DMS114 treated with DMSO at 0.1 percent for 48 hours (cell line): ENCODE results near the gene ARHGAP26.

ENCODE experiments used
- DNase-seq: peaks from one replicate; lab custom pipeline; 2025; ENCODE audit not compliant: unreplicated experiment; lab: John Stamatoyannopoulos, UW

Gene ARHGAP26

GRCh38 chr5:143214458-143214857, 444.3 kb downstream of the ARHGAP26 start:
- no peak for DNase-seq

DNA sequence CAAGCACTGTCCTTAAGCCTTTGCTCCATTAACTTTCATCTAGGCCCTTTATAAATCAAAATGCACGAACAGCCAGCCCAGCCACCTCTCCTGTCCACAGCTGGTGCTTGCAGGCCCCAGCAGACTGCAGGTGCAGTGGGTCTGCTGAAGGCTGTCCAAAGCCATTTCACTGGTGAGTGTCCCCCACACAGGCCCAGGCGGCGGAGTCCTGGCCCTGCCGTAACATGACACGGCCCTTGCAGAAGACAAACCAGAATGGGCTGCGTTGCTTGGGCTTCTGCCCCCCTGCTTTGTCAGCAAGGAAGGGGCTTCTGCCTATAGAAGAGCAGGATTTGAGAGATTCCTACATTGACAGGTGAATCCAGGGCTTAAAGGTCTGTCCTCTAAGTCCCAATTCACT, 444.7 kb downstream of the ARHGAP26 start:
- DNase-seq, result no peak

- no peak for DNase-seq
Measured at GRCh38 chr5:143215690-143216089, 445.5 kb downstream of the ARHGAP26 start.

GRCh38 chr5:143216211-143216610, 446.0 kb downstream of the ARHGAP26 start:
- no peak for DNase-seq

DNA sequence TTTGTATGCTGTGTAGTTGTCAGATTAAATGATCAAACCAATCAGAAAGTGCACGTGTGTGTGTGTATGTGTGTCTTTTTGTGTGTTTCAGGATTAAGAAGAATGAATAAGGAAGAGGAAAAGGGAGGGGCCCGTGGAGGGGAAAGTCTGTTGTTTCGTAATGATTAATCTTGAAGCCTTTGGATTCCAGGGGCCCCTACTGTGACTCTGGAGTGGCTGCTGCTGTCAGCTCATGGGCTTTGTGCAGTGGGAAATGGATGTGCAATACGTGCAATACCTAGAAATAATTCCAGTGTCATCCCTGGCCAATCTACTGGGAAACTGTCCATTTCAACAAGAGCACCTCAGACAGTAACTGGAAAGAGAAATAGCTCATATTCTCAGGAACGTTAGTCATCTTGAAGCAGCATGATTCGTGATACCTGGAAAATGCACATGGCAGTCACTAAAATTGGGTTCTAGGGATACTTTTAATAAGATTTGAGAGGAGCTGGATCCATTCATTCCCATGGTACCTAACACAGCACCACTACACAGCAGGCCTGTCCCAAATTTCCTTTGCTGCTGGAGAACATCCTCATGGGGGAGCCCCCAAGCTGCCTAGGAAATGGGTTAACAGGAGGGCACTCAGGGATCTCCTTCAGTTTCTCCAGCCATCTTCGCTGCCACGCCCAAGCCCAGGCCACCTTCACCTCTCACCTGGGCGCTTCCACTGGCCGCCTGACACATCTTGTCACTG, 447.1 kb downstream of the ARHGAP26 start:
- no peak for DNase-seq

- DNase-seq, result no peak
Measured at GRCh38 chr5:143217804-143218160, 447.6 kb downstream of the ARHGAP26 start.

DNA sequence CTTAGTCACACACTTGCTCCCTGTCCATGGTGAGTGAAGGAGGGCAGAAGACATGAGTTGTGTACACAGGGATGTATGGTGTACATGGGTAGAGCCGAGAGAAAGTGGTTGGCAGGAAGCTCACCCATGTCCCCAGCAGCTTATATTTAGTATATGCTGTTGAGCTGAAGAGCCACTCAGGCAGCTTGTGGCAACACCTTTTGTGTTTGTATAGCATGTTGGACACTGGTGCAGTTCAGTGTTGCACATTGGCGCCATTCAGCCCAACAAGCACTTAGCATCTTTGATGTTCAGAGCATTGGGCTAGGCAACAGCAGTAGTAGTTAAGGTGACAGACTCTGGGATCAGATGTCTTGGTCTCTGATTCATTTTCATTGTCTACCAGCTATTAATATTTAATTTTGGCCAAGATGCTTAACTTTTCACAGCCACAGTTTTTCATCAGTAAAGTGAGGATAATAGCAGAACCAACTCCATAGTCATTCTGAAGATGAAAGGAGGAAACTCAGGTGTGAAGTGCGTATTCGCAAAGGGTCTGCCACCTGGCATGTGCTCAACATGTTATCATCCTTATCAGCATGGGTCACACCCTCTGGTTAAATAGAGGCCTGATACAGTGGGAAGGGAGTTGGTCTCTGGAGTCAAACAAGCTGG, 448.5 kb downstream of the ARHGAP26 start:
- no peak for DNase-seq

DNA sequence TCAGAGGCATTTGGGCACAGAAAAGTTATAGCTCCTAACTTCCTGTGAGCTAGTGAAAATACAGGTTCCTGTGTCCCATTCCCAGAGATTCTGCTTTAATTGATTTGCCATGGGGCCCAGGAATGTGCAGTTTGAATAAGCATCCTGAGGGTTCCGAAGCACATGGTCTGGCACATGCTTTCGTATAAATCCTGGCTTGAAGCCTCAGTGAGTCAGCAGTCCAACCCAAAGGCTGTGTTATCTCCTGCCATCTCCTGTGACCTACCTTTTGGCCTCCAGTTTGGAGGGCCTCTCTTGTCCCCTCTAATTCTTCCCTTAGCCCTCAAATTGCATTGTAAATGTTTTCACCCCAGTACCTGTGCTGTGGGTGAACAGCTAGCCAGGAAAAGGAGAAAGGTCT, 449.5 kb downstream of the ARHGAP26 start:
- DNase-seq, result no peak

DNA sequence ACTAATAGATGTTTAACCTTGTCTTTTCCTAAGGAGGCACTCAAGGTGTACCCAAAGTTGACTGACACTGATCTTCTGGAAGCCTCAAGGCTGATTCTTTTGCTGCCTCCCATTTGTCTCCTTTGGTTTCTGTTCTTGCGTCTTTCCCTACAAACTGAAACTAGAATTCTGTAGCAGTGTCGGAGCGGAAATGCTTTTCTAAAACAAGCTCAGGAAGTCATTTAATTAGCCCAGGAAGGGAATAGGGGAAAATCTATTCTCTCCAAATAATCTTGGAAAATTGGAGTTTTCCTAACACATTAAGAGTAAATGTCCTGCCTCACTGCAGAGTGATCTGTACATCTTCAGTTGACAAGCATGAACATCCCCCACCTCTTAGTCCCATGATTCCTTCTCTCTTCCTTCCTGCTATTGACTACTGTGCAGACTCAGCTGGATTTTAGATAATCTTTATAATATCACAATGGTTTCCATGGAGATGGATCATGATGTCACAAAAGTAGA, 450.6 kb downstream of the ARHGAP26 start:
- no peak for DNase-seq

DNA sequence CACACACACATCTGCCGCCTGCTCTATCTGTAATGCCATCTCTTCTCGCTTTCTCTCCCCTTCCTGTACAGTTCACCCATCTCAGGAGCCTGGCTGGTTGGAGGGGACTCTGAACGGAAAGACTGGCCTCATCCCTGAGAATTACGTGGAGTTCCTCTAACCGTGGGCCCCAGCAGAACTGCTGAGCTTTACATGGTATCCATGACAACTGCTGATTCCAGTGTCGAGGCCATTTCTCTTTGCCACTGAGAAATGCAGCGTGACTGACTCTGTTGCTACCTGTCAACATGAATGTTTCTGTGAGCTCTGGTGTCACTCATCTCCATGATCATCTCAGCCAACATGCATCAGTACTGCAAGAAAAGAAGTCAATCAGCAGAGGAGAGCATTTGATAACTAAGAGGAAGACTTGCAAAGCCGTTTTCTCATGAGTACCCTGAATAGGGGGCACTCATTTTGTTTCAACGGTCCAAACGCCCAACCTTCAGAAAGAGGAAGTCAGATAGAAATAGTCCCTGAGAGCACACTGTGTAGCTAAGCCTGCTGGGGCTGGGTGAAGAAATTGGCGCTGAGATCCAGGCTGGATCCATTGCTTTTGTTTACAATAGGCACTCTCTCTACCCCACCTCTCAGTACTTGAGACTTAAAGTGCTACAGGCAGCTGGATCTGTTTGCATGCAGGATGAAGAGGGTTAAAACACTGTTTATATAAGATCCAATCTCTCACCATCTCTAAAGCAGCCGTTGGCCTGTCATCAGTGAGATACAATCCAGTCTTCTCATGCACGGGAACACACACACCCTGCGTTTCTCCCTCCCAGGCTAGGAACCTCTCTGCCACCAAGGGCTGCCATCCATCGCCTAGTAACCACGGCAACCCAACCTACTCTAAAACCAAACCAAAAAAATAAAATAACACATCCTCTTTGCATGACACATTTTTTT, 452.4 kb downstream of the ARHGAP26 start:
- DNase-seq, result no peak

DNA sequence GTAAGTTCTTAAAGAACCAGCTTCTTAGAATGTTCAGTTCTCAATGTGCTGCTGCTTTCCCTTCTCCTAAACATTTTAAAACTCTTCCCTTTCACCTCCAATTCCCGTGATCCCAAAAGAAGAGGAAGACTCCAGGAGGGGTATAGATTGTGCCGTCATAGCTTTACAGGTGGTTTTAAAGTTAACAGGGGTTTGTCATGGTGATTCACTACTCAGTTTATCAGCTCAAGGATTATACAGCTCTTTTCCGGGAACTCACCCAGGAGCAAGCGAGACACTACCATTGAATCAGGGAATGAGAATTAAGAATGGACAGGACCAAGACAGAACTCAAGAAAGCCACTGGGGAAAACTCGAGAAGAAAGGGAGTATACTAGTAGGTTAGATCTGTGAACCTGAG, 454.5 kb downstream of the ARHGAP26 start:
- DNase-seq, result no peak

DNA sequence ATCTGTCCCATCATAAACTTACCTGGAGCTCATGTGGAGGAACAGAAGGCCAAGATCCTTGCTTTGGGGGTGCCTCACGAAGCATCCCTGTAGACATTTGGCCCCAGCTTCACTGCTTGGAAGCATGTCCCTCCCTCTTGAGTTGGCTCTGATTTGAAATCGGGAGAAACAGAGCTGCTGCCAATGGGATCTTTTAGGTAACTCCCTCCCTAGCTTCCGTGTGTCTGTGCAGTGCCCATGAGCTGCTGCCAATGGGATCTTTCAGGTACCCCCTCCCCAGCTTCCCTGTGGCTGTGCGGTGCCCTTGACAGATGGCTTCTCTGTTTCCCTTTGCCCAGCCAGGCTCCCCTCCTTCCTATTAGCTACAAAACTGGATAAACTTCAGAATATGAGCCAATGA, 455.3 kb downstream of the ARHGAP26 start:
- no peak for DNase-seq

GRCh38 chr5:143226361-143226760, 456.2 kb downstream of the ARHGAP26 start:
- no peak for DNase-seq

GRCh38 chr5:143226872-143227271, 456.7 kb downstream of the ARHGAP26 start:
- no peak for DNase-seq

GRCh38 chr5:143227301-143227700, 457.1 kb downstream of the ARHGAP26 start:
- DNase-seq, result no peak

- no peak for DNase-seq
Measured at GRCh38 chr5:143228597-143229293, 458.6 kb downstream of the ARHGAP26 start.

GRCh38 chr5:143229426-143229895, 459.3 kb downstream of the ARHGAP26 start:
- DNase-seq, result no peak

GRCh38 chr5:143229896-143230675, 459.9 kb downstream of the ARHGAP26 start:
- DNase-seq, result no peak

DNA sequence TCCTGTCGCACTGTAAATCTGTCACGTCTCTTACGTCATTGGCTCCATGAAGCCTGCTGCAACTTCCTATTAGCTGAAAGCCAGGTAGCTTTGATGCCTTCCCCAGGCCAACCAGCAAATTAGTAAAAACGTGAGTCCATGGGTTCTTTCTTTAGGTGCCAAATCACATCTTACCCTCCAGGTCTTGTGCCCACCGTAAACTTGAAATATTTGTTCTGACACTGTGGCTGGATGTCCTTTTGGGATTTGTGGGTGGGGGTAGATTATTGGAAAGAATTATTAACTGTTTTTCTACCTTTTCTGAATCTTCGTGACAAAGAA, 460.5 kb downstream of the ARHGAP26 start:
- DNase-seq, result no peak

- no peak for DNase-seq
Measured at GRCh38 chr5:143231416-143231815, 461.2 kb downstream of the ARHGAP26 start.
